GM19463 (cell line): ENCODE data around the gene ZNF506.
"Not testable (repeated sequence)": the region's sequence is repeated elsewhere in the genome, so short reads cannot be mapped to it uniquely, and the experiment has no call there.

Experiments
- ATAC-seq: cut with Tn5 transposase; IDR thresholded peaks from one replicate; pipeline ENCODE4 v1.9.1; 2021; ENCODE audit warnings: mild to moderate bottlenecking, moderate library complexity; ENCODE audit not compliant: unreplicated experiment

The ZNF506 gene

DNA sequence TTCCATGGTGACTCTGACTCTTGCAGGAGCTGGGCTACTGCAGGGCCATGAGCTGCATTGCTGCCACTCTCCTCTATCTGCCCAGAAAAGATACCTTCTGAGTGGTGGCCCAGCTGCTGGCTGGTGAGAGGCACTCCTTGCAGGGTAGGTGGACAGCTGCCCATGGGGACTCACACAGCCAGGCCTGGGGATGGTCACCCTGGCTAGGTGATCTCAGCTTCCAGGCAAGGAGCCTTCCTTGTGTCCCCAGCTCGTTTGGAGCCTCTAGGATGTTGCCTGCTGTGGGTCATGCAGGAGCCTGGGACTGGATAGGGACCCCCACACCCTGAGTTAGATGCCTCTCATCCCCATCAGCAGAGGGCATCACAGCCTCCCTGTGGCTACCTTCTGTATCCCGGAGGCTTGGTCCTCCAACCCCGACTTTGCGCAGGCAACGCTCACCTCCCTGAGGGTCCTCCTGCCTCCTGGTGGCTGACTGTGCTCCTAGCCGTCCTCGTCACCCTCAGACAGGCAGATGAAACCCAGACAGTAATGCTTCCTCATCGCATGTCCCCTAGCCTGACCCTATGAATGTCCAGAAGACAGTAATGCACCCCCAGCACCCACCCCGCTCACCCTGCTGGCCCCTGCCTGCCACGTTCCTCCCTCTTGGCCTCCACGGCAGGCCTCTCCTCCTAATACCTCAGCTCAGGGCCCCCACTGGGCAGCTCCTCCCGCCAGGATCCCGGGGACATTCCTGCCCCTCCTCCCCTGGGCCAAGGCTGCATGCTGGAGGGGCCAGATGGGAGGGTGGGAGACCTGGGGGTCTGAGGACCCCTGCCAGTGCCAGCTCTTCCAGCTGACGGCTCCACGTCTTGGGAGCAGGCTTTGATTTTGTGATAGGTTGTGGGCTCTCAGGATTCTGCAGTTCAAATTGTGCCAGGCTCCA is 75.0 kb downstream of the ZNF506 start:
- no peak for ATAC-seq

DNA sequence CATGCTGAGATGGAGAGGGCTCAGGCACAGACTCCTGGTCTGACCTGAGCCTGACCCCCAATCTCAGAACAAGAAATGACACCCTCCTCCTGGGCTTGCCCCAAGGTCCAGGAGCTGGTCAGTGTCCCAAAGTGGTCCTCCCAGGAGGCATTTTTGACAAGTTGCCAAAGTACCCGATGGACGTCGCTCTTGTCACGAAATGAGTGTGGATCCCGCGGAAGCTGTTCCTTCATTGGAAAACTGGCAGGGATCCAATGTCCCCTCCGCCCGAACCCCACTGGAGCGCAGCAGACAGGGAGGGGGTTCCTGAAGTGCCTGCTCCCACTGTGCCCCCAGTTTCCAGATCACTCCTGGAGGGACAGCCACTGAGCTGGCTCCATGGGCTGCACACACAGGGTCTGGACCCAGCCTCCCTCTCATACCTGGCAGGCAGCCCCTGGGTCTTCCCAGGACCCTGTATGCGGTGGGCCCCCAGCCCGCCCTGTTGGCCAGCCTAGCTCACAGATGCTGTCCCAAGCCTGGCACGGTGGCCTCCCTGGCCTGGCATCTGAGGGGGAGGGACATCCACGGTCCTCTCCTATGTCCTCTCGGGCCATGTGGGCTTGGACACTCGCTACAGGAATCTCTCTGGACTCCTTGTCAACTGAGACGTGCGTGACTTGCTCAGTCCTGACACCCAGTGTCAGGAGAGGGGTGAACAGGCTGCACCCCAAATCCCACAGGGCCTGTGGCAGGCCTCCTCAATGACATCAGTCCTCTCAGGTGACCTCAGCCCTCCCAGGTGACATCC is 75.9 kb downstream of the ZNF506 start:
- ATAC-seq: no peak

DNA sequence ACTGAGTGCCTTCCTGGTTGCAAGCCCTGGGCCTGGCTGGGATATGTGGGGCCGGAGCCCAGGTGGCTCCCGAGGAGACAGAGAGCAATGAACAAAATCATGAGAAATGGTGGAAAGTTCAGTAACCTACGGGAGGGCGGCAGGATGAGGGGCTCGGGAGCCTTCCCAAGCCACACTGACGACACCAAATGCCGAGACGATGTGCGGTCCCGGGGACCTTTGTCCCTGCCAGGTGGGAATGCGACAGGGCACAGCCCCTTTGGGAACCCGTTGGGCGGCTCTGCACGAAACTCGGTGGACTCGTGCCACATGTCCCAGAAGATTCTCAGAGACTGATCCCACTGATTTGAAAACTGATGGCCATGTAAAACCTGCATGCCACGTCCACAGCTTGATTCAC is 76.9 kb downstream of the ZNF506 start:
- ATAC-seq: no peak

DNA sequence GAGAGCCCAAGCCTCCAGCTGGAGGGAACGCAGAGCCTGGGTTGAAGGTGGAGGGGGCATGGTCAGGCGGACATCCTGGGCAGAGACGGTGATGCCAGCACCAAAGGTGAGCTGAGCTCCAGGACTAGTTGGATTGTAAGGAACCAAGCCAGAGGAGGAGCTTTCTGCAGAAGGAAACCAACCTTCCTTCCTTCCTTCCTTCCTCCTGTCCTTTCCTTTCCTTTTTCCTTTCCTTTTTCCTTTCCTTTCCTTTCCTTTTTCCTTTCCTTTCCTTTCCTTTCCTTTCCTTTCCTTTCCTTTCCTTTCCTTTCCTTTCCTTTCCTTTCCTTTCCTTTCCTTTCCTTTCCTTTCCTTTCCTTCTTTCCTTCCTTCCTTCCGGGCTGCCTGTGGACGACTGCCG is 77.6 kb downstream of the ZNF506 start:
- ATAC-seq: not testable (repeated sequence)

DNA sequence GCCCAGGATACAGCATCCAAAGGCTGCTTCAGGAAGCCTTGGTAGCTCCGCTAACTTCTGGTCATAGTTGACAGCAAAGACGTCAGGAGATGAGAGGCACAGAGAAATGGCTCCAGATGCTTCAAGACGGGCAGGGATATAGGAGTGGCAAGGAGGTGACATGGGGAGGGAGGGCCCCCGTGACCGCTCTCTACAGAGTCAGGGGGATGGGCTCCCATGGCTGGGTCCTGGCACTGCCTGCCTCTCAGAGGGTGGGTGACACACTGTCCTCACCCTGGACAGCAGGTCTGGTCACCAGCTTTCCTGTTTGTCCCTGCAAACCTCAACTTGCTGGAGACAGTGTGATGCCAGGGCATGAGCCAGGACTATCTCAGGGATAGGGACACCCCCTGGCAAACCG is 78.4 kb downstream of the ZNF506 start:
- ATAC-seq: no peak

DNA sequence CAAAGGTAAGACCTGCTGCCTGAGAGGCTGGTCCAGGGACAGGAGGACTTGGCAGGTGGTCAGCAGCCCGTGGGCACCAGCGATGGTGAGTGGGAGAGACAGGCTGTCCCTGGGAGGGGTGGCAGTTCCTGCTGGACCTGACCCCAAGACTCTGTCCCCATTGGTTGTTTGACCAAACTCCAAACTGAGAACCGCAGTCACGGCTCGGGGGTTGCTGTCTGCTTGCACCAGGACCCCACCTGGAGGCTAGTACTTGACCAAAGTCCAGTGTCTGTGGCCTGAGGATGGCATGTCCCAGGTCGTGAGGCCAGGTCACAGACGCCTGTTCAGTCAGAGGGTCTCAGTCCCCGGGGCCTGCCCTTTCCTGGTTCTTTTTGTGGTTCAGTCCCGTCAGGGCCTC is 78.8 kb downstream of the ZNF506 start:
- no peak for ATAC-seq
